ENCODE data around the gene FOXK1.

FOXK1 gene

GRCh38 chr7:4805110-4805983, 123.3 kb downstream of the FOXK1 start:
- no peak for FAIRE-seq

GRCh38 chr7:4805984-4806300, 123.8 kb downstream of the FOXK1 start:
- FAIRE-seq = no peak

DNA sequence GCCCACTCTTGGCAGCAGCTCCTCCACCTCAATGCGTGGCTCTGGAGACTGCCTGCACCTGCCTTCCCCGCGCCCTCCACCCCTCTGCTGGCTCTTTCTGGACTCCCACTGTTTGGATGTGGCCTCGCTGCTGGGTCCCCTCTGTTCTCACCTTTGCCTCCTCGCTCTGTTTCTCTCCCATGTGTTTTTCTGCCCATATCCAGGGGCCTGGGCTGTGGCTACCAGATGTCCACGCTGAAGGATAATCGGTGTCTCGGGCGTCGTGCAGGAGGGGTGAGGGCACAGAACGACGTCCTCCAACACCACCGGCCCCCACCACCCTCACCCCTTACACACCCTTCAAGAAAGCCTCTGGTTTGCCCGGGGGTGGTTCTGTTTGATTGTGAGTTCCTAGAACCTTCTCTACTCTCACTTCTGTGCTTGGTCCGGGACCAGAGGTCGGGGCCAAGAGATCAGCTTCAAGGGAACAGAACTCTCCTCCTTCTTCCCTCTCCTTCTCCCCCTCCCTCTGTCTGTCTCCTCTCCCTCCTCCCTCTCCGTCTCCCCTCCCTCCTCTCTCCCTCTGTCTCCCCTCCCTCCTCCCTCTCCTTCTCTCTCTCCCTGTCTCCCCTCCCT, 125.0 kb downstream of the FOXK1 start:
- FAIRE-seq = no peak

GRCh38 chr7:4807598-4808016, 125.5 kb downstream of the FOXK1 start:
- no peak for FAIRE-seq

GRCh38 chr7:4808026-4808425, 125.9 kb downstream of the FOXK1 start:
- no peak for FAIRE-seq

GRCh38 chr7:4808565-4808964, 126.5 kb downstream of the FOXK1 start:
- no peak for FAIRE-seq

DNA sequence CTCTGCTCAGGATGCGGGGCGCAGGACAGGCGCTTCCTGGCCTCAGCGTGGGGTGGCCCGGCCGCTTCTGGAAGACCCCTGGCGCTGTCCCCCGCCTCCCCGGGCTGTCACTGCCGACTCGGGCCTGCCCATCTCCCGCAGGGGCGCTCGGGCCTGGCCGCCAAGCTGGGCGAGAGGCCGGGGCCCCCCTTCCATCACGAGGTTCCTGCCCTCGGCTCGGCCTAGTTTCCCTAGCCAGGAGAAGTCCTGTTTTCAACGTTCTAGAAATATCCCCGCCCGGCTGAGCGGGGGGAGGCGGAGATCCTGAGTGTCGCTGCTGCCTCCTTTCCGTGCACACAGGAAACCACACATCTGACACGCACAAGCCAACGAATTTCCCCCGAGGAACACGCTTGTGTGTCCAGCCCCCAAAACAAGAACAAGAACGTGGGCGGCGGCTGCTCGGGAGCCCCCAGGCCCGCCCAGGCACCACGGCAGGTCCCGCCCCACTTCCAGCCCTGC, 127.0 kb downstream of the FOXK1 start:
- no peak for FAIRE-seq

GRCh38 chr7:4809666-4810065, 127.6 kb downstream of the FOXK1 start:
- no peak for FAIRE-seq

- FAIRE-seq = no peak
These were observed 132.3 kb downstream of the FOXK1 start for GRCh38 chr7:4814433-4814832.

DNA sequence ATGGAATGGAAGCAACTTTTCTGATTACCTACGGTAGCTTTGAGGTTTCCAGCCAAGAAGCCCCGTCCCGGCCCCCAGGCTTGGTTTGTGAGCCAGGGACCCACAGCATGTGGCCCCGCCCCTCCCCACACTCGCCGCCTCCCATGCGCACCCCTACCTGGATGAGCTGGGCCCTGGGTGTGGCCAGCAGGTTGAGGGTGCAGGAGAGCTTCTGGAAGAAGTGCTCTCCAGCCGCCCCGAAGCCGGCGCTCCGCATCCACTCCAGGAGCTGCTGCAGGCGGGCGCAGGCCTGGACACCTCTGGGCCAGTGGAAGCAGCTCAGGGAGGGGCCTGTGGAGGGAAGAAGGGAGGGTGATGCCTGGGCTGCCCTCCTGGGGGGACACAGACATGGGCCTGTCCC, 133.0 kb downstream of the FOXK1 start:
- FAIRE-seq = no peak

DNA sequence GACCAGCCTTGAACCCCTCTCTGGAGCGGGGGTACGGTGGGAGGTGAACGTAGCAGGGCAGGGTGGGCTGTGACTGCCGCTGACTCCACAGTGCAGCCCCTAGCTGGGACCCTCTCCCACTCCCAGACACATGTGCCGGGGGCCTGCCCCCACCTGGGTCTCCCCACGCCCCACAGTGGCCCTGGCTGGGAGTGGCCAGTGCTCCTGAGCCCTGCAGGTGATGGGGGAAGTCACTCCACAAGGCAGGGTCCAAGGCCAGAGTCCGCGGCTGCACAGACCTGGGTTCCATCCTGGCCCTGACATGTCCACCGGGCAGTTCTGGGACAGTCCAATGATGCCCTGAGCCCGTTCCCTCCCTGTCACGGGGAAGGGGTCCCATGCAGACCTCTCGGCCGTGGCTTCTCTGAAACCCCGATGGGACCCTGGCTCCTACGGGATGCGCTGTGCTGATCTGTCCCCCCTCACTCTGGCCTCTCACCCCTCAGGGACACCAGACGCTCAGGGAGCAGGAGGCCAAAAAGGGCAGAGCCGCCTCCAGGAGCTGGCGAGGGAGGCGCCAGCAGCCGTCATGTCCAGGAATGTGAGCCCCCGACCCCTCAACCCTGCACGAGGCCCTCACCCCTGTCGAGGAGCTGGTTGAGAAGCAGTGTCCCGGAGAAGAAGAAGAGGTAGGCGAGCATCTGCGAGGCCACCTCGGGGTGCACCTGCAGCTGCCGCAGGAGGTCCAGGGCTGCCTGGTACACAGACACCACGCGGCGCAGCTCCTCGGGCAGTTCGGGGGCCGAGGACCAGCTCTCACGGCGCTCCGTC, 133.7 kb downstream of the FOXK1 start:
- FAIRE-seq = no peak

- no peak for FAIRE-seq
These were observed 134.5 kb downstream of the FOXK1 start for GRCh38 chr7:4816419-4817080.

GRCh38 chr7:4817178-4817901, 135.2 kb downstream of the FOXK1 start:
- FAIRE-seq = no peak

GRCh38 chr7:4818000-4818794, 136.1 kb downstream of the FOXK1 start:
- FAIRE-seq = no peak

- FAIRE-seq = no peak
These were observed 137.7 kb downstream of the FOXK1 start for GRCh38 chr7:4819560-4820404.

- no peak for FAIRE-seq
These were observed 138.4 kb downstream of the FOXK1 start for GRCh38 chr7:4820405-4820966.
